ENCODE data around the gene CDS2.

CDS2 gene

DNA sequence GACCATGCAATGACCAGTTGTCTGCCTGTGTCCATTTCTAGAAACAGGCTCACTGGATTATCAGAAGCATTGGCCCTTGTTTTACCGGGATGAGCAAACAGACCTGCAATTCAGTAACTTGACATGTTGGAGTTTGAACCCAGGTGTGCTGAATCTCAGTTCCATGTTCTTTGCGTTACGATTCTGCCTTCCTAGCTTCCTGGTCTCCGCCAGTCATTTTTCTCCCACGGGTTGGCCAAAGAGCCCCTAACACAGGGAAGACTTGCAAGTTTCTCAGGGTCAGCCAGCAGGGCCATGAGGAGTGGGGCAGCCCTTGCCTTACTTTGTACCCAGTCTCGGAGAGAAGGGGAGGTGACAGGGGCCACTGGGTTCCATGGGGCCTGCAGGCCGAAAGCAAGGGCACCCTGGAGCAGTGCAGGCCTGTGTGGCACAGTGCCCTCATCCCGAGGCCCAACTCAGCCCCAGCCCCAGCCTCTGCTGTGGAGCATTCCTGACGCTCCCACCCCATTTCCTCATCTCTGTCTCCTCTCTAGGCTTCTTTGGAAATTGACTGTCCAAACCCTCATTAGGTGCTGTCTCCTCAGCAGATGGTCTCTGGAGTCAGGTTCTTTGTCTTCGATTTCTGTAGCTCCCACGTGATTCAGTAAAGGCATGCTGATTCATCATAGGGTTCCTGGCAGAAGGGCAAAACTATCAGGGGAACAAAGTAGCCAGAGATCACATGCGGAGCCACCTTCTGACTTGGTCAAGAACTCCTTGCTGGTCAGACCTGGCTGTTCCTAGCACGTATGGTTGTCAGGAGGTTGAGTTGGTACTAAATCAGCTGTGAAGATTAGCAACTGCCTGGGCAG, 23.6 kb downstream of the CDS2 start:
- Histone ChIP-seq H3K4me3 (replicated peaks; ENCODE audit: low read depth, low read length) (no peak overlapping the region), H3K27me3 (replicated peaks; ENCODE audit: control insufficient read depth, insufficient read depth, low read length) (no peaks in the 10 kb centered on the region), H3K36me3 (ENCODE audit: control insufficient read depth, insufficient read depth, low read length) (no peaks in the 10 kb centered on the region)
- DNase-seq (ENCODE audit: extremely low read depth, insufficient read length): no peak
- TF ChIP-seq, protein P1, sequence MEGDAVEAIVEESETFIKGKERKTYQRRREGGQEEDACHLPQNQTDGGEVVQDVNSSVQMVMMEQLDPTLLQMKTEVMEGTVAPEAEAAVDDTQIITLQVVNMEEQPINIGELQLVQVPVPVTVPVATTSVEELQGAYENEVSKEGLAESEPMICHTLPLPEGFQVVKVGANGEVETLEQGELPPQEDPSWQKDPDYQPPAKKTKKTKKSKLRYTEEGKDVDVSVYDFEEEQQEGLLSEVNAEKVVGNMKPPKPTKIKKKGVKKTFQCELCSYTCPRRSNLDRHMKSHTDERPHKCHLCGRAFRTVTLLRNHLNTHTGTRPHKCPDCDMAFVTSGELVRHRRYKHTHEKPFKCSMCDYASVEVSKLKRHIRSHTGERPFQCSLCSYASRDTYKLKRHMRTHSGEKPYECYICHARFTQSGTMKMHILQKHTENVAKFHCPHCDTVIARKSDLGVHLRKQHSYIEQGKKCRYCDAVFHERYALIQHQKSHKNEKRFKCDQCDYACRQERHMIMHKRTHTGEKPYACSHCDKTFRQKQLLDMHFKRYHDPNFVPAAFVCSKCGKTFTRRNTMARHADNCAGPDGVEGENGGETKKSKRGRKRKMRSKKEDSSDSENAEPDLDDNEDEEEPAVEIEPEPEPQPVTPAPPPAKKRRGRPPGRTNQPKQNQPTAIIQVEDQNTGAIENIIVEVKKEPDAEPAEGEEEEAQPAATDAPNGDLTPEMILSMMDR (IDR thresholded peaks at IDR 0.05; ENCODE audit: insufficient read depth, low read length, poor library complexity, severe bottlenecking): no peak

DNA sequence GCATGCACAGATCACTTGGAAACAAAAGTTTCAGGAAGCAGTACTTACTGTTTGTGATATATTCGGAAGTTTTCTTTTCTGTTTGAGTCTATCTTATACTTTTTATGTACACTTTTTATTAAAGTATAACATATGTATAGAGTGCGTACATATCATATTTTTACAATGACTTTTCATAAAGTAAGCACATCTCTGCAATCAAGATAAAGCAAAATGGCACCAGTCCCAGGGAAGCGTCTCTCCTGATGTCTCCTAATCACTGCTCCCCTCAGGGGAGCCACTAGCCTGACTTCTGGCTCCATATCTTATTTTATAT, 26.3 kb downstream of the CDS2 start:
- Histone ChIP-seq H3K4me3 (replicated peaks; ENCODE audit: low read depth, low read length) (no peak overlapping the region), H3K36me3 (ENCODE audit: control insufficient read depth, insufficient read depth, low read length) (no peaks in the 10 kb centered on the region), H3K27me3 (replicated peaks; ENCODE audit: control insufficient read depth, insufficient read depth, low read length) (no peaks in the 10 kb centered on the region)
- DNase-seq (ENCODE audit: extremely low read depth, insufficient read length): no peak
- TF ChIP-seq, protein P1 (IDR thresholded peaks at IDR 0.05; ENCODE audit: insufficient read depth, low read length, poor library complexity, severe bottlenecking): no peak

DNA sequence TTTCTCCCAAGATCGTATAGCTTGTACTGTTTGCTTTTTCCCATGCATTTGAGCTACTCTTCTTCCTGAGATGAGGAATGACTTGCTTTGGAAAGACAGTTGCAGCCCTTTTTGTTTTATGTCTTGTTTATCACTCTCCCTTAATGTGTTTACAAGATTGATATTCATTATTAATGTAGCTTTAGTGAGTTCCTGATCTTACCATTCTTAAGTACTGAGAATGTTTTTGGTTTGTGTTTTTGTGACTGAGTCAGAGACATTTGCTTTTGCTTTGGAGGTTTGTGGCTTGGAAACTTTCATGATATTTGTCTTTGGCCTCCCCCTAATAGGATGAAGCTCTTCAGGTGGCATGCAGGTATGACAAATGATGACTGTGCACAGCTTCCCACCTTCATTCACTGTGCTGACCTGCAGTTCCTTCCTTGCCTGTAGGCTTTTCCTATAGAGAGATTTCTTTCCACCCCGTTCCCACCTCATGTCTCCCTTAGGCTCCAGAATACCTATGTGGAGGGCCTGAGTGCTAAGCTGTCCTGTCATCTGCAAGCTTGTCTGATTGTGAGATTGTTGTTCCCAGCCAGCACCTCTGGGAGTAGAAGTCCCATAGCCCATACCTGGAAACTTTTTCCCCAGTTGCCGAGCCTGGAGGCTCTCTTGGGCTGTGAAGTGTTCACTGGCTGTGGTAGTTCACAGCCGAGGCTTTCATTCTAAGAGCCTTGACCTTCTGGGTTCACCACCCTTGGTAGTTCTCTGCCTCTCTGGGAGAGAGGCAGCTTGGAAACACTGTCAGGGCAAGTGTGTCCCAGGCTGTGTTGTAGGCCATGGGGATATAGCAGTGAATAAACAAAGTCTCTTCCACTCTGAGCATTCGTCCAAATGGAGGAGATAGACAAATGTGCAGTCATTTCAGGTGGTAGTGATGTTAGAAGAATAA, 27.1 kb downstream of the CDS2 start:
- TF ChIP-seq, protein P1 (IDR thresholded peaks at IDR 0.05; ENCODE audit: insufficient read depth, low read length, poor library complexity, severe bottlenecking): no peak
- H3K4me3 ChIP-seq (replicated peaks; ENCODE audit: low read depth, low read length): no peak overlapping the region
- H3K36me3 ChIP-seq (ENCODE audit: control insufficient read depth, insufficient read depth, low read length): no peaks in the 10 kb centered on the region
- no peaks in the 10 kb centered on the region for H3K27me3 ChIP-seq (replicated peaks; ENCODE audit: control insufficient read depth, insufficient read depth, low read length)
- no peak for DNase-seq (ENCODE audit: extremely low read depth, insufficient read length)

DNA sequence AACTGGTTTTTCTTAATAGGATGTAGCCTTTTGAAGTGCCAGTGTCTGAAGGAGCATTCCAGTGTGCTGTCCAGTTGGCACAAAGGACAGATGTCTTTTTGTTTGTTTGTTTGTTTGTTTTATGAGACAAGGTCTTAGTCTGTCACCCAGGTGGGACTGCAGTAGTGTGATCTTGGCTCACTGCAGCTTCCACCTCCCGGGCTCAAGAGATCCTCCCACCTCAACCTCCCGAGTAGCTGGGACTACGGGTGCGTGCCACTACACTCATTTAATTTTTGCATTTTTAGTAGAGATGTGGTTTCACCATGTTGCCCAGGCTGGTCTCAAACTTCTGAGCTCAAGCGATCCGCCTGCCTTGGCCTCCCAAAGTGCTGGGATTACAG, 27.7 kb downstream of the CDS2 start:
- Histone ChIP-seq H3K27me3 (replicated peaks; ENCODE audit: control insufficient read depth, insufficient read depth, low read length) (no peaks in the 10 kb centered on the region), H3K4me3 (replicated peaks; ENCODE audit: low read depth, low read length) (no peak overlapping the region), H3K36me3 (ENCODE audit: control insufficient read depth, insufficient read depth, low read length) (no peaks in the 10 kb centered on the region)
- DNase-seq (ENCODE audit: extremely low read depth, insufficient read length): no peak
- TF ChIP-seq, protein P1 (IDR thresholded peaks at IDR 0.05; ENCODE audit: insufficient read depth, low read length, poor library complexity, severe bottlenecking): no peak

DNA sequence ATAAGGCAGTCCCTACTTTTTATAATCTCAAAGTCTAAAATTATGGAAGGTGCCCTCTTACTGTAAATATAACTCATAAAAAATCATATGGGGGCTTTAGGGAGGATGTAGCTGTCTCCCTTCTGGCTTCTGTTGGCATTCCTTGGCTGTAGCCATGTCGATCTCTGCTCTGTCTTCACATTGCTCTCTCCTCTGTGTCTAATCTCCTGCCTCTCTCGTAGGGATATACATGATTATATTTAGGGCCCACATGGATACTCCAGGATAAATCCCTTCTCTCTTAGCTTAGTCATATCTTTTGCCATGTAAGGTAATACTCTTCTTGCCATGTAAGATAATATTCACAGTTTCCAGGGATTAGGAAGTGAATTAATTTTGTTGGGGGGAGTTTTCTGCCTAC, 28.6 kb downstream of the CDS2 start:
- no peak overlapping the region for H3K4me3 ChIP-seq (replicated peaks; ENCODE audit: low read depth, low read length)
- DNase-seq (ENCODE audit: extremely low read depth, insufficient read length): no peak
- no peaks in the 10 kb centered on the region for H3K36me3 ChIP-seq (ENCODE audit: control insufficient read depth, insufficient read depth, low read length)
- H3K27me3 ChIP-seq (replicated peaks; ENCODE audit: control insufficient read depth, insufficient read depth, low read length): no peaks in the 10 kb centered on the region
- TF ChIP-seq, protein P1 (IDR thresholded peaks at IDR 0.05; ENCODE audit: insufficient read depth, low read length, poor library complexity, severe bottlenecking): no peak
